NCI-H2107 treated with DMSO at 0.1 percent for 48 hours (cell line): ENCODE data around the gene NXF1.
A peak's percentile ranks its signal among the peaks of the same experiment; 100 is the strongest.
"Not testable (repeated sequence)": the region's sequence is repeated elsewhere in the genome, so short reads cannot be mapped to it uniquely, and the experiment has no call there.

Experiments
- DNase-seq: peaks from one replicate; lab custom pipeline; 2025; ENCODE audit not compliant: unreplicated experiment; lab: John Stamatoyannopoulos, UW

Gene NXF1

GRCh38 chr11:62788991-62789390 is 16.2 kb downstream of the NXF1 start:
- DNase-seq: no peak

GRCh38 chr11:62787005-62787759 is 18.1 kb downstream of the NXF1 start, which contains the start of gene TMEM179B:
Gene TMEM179B (plus strand): TSS chr11:62787402. CDS start chr11:62787432, 30 bp downstream.
- peak; percentile 82 for DNase-seq

- DNase-seq: peak; percentile 39
Observed at GRCh38 chr11:62786318-62787004, 18.8 kb downstream of the NXF1 start.

GRCh38 chr11:62782753-62783152 is 22.5 kb downstream of the NXF1 start:
- no peak for DNase-seq

- DNase-seq: no peak
Observed at GRCh38 chr11:62778441-62778840, 26.8 kb downstream of the NXF1 start.

GRCh38 chr11:62777389-62777788 is 27.9 kb downstream of the NXF1 start:
- no peak for DNase-seq

- no peak for DNase-seq
Observed at GRCh38 chr11:62775646-62776045, 29.6 kb downstream of the NXF1 start.

- DNase-seq: no peak
Observed at GRCh38 chr11:62774407-62774806, 30.8 kb downstream of the NXF1 start.

GRCh38 chr11:62771144-62772021 is 33.9 kb downstream of the NXF1 start, which contains the start of gene TAF6L:
Gene TAF6L (plus strand): TSS chr11:62771396. CDS start chr11:62775784, 4,388 bp downstream.
- DNase-seq: peak; percentile 90

GRCh38 chr11:62770778-62771143 is 34.5 kb downstream of the NXF1 start:
- DNase-seq: peak; percentile 67

- DNase-seq: not testable (repeated sequence)
Observed at GRCh38 chr11:62760867-62761227, 44.4 kb downstream of the NXF1 start.

GRCh38 chr11:62757846-62758788 is 47.1 kb downstream of the NXF1 start:
- no peak for DNase-seq

- no peak for DNase-seq
Observed at GRCh38 chr11:62755086-62755615, 50.1 kb downstream of the NXF1 start.

GRCh38 chr11:62753736-62754603 is 51.3 kb downstream of the NXF1 start, which contains the start of gene ZBTB3:
Gene ZBTB3 (minus strand): TSS chr11:62754160. CDS start chr11:62753664, 496 bp downstream.
- DNase-seq: peak; percentile 98

GRCh38 chr11:62752994-62753735 is 52.1 kb downstream of the NXF1 start:
- DNase-seq: no peak

- no peak for DNase-seq
Observed at GRCh38 chr11:62752177-62752785, 53.0 kb downstream of the NXF1 start.

GRCh38 chr11:62749931-62750330 is 55.3 kb downstream of the NXF1 start:
- DNase-seq: not testable (repeated sequence)
